HG02642 (cell line): ENCODE data around the gene VWA5B1.

ENCODE experiments used
- ATAC-seq: cut with Tn5 transposase; IDR thresholded peaks from one replicate; pipeline ENCODE4 v1.9.1; 2021; ENCODE audit warnings: mild to moderate bottlenecking; ENCODE audit not compliant: unreplicated experiment, poor library complexity

VWA5B1 gene

DNA sequence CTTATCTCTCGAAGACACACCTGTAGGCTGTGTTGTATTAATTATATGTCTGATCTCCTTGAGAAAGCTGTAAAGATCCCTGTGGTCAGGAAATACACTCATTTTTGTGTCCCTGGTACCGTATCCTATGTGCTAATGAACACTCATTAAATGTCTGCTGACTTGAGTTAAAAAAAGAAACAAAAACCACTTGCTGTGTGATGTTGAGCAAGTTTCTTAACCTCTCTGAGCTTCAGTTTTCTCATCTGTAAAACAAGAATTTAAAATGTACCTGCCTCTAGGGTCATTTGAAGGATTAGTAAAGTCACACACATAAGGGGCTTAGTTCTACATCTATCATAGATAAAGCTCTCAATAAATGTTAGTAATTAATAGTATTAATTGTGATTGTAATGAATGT is 91.3 kb downstream of the VWA5B1 start:
- ATAC-seq = no peak

GRCh38 chr1:20382711-20383110 is 92.0 kb downstream of the VWA5B1 start:
- no peak for ATAC-seq

DNA sequence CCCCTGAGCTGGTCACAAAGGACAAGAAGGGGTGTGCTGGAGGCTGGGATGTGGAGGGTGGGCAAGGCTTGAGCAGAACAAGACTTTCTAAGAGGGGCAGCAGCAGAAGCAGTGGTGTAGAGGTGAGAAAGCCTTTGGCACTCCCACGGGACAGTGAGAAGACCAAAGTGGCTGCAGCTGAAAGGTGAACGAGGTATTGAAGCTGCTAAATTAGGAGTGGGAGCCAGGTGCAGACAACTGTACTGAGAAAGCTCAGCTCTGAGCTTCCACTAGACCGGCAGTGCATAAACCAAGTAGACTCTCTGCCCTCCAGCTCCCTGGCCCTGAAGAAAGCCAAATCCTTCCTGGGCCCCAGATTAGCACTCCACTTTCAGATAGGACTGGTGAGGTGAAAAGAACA is 93.0 kb downstream of the VWA5B1 start:
- no peak for ATAC-seq

- ATAC-seq = no peak
Observed at GRCh38 chr1:20385630-20386029, 95.0 kb downstream of the VWA5B1 start.

DNA sequence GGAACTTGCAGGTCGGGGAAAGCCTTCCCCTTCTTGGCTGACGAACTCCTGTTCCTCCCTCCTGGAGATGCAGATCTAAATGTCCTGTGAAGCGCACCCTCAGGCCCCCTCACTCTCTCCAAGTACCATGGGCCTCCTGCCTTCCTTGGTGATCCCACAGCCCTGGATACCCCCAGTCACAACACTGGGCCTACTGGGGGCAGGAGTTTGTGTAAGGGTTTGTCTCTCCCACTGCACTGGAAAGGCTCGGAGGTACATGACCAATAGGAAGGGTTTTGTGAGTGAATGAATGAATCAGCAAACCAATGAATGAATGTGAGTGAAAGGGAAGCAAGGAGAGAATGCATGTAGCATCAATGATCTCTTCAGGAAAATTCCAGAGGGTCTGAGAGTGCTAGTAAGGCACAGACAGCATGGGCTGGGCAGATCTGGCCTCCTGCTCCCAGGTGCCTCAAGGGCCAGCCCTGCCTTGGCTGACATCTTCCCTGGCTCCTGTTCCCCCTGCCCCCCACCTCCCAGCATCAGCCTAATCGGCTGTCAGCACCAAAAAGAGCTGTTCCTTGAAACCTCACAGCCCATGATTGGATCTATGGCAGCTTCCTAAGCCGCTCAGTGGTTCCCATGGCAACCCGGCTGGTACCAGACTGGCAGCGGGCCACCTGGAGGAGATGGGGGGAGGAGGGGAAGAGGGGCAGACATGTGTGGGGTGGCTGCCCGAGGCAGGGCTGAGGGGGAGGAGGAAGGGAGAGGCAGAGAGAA is 95.8 kb downstream of the VWA5B1 start:
- ATAC-seq = no peak

GRCh38 chr1:20389571-20389970 is 98.9 kb downstream of the VWA5B1 start:
- ATAC-seq = no peak

GRCh38 chr1:20390589-20391331 is 100.1 kb downstream of the VWA5B1 start:
- no peak for ATAC-seq

- no peak for ATAC-seq
Observed at GRCh38 chr1:20395255-20395654, 104.6 kb downstream of the VWA5B1 start.

DNA sequence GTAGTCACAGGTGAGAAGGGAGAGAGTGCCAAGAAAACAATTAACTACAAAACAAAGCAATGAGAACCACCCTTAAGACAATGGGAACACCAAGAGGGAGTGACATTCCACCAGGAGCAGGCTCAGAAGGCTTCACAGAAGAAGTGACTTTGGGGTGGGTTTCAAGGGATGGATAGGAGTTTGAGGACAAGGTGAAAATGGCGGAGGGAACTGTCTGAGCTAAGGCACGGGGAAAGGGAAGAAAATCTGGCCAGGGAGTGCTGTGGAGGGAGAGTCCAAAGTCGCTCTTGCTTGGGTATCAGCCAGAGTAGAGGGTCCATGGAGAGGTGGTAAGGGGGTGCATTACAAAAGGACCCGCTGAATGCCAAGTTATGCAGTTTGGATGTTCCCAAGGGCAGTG is 108.1 kb downstream of the VWA5B1 start:
- ATAC-seq = no peak

DNA sequence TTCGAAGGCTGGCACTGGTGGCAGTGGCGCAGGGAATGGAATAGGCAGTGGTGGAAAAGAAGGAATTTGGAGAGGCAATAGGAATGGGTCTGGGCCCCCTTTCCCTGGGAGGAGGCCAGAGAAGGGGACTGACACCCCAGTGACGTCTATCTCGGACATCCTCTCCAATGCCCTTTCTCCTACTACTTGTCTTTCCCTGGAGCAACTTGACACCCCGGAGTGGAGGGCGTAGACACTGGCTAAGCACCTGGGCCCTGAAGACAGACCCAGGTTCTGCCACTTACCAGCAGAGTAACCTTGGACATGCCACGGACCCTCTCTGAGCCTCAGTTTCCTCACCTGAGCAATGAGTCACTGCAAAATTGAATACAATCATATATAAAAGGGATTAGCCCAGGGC is 108.5 kb downstream of the VWA5B1 start:
- no peak for ATAC-seq

DNA sequence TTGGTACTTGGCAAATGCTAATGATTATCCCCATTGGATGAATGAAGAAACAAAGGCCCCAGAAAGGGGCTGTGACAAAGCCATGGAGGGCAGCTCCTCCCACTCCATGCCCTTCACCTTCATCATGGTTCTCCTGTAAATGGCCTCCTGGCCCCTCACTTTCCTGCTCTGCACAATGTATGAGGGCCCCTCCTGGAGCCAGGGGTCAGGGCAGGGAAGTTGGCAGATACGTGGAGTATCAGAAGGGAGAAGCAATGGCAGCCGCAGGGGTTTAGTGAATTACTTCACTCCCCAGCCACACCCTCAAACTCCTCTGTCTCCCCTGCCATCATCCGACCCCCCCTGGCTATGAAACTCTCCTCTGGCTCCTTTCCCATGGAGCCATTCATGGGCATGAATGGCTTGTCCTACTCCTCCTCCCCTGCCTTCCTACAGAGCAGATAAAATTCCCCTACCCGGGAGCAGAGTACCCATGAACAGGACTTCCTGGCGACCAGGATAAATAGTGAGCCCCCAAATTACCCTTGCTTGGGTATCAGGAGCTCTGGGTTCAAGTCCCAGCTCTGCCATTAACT is 109.0 kb downstream of the VWA5B1 start:
- ATAC-seq = no peak

GRCh38 chr1:20400341-20401177 is 109.9 kb downstream of the VWA5B1 start:
- ATAC-seq = no peak

DNA sequence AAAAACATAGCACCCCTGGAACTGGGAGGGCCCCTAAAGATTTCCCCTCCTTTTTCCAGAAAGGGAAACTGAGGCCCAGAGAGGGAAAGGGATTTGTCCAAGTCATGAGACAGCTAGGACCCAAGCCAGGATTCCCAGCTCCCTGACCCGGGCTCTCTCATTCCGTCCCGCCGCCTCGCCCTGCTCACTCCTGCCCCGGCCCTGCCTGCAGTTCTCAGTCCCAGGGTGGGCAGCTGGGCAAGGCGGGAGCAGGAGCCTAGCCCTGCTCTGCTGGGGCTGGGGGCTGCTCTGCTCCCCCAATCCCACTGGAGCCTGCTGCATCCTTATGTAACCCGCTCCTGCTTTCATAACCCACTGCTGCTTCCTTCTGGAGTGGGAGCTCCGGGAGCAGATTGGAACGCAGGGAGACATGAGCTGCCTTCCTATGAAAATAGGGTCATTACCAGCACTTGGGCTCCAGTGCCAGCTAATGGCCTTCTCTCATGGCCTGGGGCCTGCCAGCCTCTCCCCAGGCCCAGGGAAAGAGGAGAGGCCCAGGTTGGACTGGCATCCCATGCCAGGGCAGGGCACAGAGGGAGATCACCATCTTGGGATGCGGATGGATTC is 110.8 kb downstream of the VWA5B1 start:
- no peak for ATAC-seq

DNA sequence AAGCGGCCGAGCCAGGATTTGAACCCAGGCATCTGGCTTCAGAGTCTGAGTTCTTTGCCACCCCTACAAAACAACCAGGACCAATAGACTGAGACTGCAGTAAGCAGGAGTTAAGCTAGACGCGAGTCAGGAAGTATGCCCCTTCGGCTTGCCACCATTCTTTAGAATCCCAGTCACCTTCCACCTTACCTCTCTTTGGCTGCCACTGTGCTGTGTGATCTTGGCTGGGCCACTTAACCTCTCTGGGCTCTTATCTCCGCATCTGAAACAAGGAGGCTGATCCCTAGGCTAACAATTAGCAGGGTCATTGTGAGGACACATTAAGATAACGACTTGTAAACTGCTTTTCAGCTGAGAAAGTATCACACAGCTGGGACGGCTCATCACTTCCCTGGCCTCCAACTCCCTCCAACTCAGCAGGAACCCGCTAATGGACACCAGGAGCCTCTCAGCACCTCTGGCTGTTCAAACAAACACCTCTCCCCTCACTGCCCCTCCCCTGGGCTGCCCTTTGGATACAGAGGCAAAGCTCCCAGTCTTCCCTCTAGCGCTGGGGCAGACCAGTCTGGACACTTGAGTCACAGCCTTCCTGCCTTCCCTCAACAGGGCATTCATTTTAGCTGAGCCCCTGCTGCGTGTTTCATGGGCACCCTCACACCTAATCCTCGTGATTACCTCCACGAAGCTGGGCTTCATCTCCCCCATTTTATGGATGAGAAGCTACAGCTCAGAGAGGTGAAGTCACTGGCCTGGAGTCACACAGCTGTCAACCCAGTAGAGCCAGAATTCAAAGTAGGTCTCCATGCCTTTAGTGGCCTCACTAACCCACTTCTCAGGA is 112.1 kb downstream of the VWA5B1 start:
- no peak for ATAC-seq

DNA sequence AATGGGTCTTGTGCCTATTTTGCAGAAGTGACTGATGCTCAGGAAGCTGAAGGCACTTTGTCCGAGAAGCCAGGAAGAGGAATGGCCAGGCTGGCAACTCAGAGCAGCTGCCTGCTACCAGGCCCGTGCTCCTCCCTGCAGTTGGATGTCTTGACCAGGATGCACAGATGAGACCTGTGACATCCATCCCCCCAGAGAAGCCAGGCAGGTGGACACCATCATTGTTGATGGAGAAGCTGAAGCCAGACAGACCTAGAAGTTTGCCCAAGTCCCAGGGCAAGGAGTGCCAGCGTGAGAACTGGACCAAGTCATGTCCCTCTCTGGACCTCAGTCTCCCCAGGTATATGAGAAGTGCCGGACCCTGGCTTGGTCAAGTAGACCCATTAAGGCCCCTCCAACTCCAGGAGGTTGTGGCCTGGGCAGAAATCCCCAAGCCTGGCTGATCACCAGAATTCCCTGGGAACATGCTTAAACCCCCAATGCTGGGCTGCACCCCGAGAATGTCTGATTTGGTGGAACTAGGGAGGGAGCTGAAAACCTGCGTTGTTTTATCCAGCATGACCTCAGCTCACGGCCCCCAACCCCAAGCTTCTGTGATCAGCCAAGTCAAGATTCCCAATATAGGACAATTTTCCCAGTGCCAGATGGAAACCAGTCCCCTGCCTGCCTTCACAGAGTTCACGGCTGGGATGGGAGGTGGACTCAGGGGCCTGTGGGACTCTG is 112.9 kb downstream of the VWA5B1 start:
- no peak for ATAC-seq

- ATAC-seq = no peak
Observed at GRCh38 chr1:20404466-20404865, 113.8 kb downstream of the VWA5B1 start.
